HK-2 (cell line): ENCODE results near the gene NMNAT2.

ENCODE experiments used
- DNase-seq: peaks from one replicate; pipeline ENCODE4 v3.0.0-alpha.2; 2018; ENCODE audit not compliant: unreplicated experiment

NMNAT2 gene

GRCh38 chr1:183215936-183216335 lies 202.2 kb downstream of the NMNAT2 start:
- DNase-seq = no peak

GRCh38 chr1:183215076-183215720 lies 203.0 kb downstream of the NMNAT2 start:
- no peak for DNase-seq

- DNase-seq = no peak
These were observed 203.9 kb downstream of the NMNAT2 start for GRCh38 chr1:183214021-183214970.

- DNase-seq = no peak
These were observed 205.3 kb downstream of the NMNAT2 start for GRCh38 chr1:183212870-183213269.

- DNase-seq = no peak
These were observed 207.5 kb downstream of the NMNAT2 start for GRCh38 chr1:183210681-183211080.

GRCh38 chr1:183209533-183210158 lies 208.5 kb downstream of the NMNAT2 start:
- no peak for DNase-seq

- DNase-seq = no peak
These were observed 211.6 kb downstream of the NMNAT2 start for GRCh38 chr1:183206538-183207122.

GRCh38 chr1:183205196-183205781 lies 212.9 kb downstream of the NMNAT2 start:
- no peak for DNase-seq

- DNase-seq = no peak
These were observed 215.1 kb downstream of the NMNAT2 start for GRCh38 chr1:183203094-183203493.

- no peak for DNase-seq
These were observed 217.7 kb downstream of the NMNAT2 start for GRCh38 chr1:183200451-183200850.

GRCh38 chr1:183199304-183199703 lies 218.9 kb downstream of the NMNAT2 start:
- DNase-seq = no peak

- no peak for DNase-seq
These were observed 219.7 kb downstream of the NMNAT2 start for GRCh38 chr1:183198463-183198862.
